Karpas-422 (cell line): ENCODE measurements around the gene FOXD1. TPM values are rescaled to one million over a fixed set of nuclear protein-coding genes. Genes with fewer than 3 reads are reported as not detected.
"Not testable (repeated sequence)": the region's sequence is repeated elsewhere in the genome, so short reads cannot be mapped to it uniquely, and the experiment has no call there.

ENCODE experiments used
- DNase-seq: peaks from one replicate; pipeline ENCODE4 v3.0.0-alpha.2; 2015
- H2AFZ ChIP-seq: fragments of 200-600 bp; sonication (generic); 2 replicates; pipeline ENCODE4 v1.6.1; 2014; ENCODE audit warnings: antibody characterized with exemption, low read length, mixed read lengths
- H3K27ac ChIP-seq: fragments of 200-600 bp; sonication (generic); 2 replicates; pipeline ENCODE4 v1.5.1; 2014; ENCODE audit warnings: mild to moderate bottlenecking, low read length, moderate library complexity
- H3K27me3 ChIP-seq: fragments of 200-600 bp; sonication (generic); 2 replicates; pipeline ENCODE4 v1.6.1; 2014; ENCODE audit warnings: low read length, mixed read lengths
- H3K36me3 ChIP-seq: fragments of 200-600 bp; sonication (generic); 2 replicates; pipeline ENCODE4 v1.6.1; 2014; ENCODE audit warnings: low read length, mixed read lengths; ENCODE audit not compliant: insufficient read depth
- H3K4me1 ChIP-seq: fragments of 200-600 bp; sonication (generic); 2 replicates; pipeline ENCODE4 v1.6.1; 2014; ENCODE audit warnings: mild to moderate bottlenecking, low read length, mixed read lengths
- H3K4me2 ChIP-seq: fragments of 200-600 bp; sonication (generic); 2 replicates; pipeline ENCODE4 v1.6.1; 2014; ENCODE audit warnings: low read length, low read depth, mild to moderate bottlenecking; ENCODE audit not compliant: poor library complexity, severe bottlenecking
- H3K4me3 ChIP-seq: fragments of 200-600 bp; sonication (generic); 2 replicates; pipeline ENCODE4 v1.5.1; 2014; ENCODE audit warnings: mild to moderate bottlenecking, antibody characterized with exemption, low read length, mixed read lengths
- H3K79me2 ChIP-seq: fragments of 200-600 bp; sonication (generic); 2 replicates; pipeline ENCODE4 v1.6.1; 2014; ENCODE audit warnings: mild to moderate bottlenecking, low read length, mixed read lengths
- H3K9ac ChIP-seq: fragments of 200-600 bp; sonication (generic); 2 replicates; pipeline ENCODE4 v1.6.0; 2014; ENCODE audit warnings: low read length
- H3K9me2 ChIP-seq: fragments of 200-600 bp; sonication (generic), shearing (Covaris generic); replicated peaks from 2 replicates; pipeline ENCODE4 v1.6.0; 2014; ENCODE audit warnings: mild to moderate bottlenecking, low read length, moderate library complexity; ENCODE audit not compliant: insufficient read depth
- H3K9me3 ChIP-seq: fragments of 300-700, 200-600 bp; sonication (generic); 2 replicates; pipeline ENCODE4 v1.6.1; 2014; ENCODE audit warnings: low read length, mixed read lengths
- H4K20me1 ChIP-seq: fragments of 200-600 bp; sonication (generic); 2 replicates; pipeline ENCODE4 v1.6.1; 2014; ENCODE audit warnings: mild to moderate bottlenecking, antibody characterized with exemption, low read length, low read depth; ENCODE audit not compliant: insufficient read depth
- total RNA-seq: library from RNA; depleted of rRNA; stranded (reverse); fragments of >200 nt; shearing (Covaris generic); gene quantifications from 2 replicates; pipeline ENCODE4 v1.2.3, GENCODE V29; 2014; ENCODE audit warnings: low replicate concordance

Gene FOXD1
- total RNA-seq, 1 experiment from 2014 or later, result 0.97 TPM

DNA sequence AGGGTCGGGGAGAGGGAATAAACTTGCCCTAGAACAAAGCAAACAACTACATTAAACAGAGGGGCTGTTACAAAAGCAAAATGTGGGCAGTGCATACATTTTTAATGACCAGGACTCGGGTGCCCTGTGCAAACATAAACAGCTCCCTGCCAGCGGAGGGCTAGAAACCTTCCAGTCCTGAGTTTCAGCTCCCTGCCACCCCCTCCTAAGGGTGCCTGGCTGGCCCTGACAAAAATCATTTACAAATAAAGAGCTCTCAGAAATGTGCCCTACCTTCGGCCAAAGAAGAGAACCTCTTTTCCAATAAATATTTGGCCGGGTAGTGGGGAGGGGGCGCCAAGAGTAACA is 29.5 kb downstream of the FOXD1 start:
- DNase-seq, result no peak

DNA sequence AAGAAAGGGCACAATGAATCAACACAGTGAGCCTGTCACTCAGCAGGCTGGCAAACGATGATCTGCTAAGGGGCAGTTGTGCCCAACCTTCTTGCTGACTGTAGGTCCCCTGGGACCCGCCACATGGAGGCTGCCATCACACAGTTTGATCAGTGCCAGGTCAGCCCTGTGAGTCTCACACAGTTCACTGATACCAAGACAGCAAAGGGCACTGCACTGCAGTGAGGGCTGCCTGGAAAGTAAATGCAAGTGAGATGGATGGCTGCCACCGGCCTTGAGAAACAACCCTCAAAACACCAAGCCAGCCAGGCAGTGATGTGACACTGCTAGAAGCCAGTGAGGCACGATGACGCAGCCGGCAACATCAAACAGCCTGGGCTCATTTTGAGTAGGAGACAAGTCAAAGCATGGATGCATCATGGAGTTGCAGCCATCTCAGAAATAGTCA is 30.3 kb downstream of the FOXD1 start:
- no peaks in the 10 kb centered on the region for H3K9me2 ChIP-seq
- no peaks in the 10 kb centered on the region for H3K27me3 ChIP-seq

More for the DNA sequence above, 29.5 kb downstream of the FOXD1 start:
- Histone ChIP-seq H3K36me3 (no peaks in the 10 kb centered on the region), H2AFZ (no peak overlapping the region), H3K9me3 (no peaks in the 10 kb centered on the region), H3K4me2 (no peak overlapping the region), H3K27ac (no peak overlapping the region), H3K79me2 (no peaks in the 10 kb centered on the region), H3K4me1 (no peaks in the 10 kb centered on the region), H3K9me2 (no peaks in the 10 kb centered on the region), H3K4me3 (no peak overlapping the region), H4K20me1 (no peaks in the 10 kb centered on the region), H3K27me3 (no peaks in the 10 kb centered on the region), H3K9ac (no peak overlapping the region)

DNA sequence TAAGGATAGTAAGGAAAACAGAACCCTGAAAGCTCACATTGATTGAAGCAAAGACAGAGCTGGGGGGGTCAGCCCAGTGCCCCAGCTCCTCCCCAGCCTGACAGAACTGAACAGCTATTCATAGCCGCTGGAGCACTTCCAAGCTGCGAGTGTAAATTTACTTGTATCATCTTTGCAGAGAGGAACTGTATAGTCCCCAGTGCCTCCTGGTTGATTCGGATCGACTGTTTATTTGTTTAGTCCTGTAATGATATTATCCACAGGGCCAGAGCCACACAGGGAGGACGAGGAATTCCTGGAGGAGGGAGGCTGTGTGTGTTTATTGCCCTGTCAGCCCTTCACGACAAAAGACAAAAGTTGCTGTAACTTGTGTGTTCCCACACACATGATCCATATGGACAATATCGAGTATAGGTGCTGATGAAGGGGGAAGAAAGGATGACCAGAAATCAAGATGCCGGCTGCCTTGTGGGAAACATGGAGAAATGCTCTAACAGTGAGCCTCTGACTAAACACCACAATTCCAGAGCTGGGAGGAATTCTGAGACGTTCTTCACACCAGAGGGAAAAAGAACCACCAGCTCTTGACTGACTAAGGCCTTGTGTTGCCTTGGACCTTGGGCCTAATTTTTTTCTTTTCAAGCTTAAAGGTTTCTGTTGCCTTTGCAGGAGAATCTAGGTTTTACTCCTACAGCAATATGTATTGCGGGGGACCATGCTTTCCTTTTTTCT is 31.1 kb downstream of the FOXD1 start:
- Histone ChIP-seq H3K4me3 (no peak overlapping the region), H3K4me2 (no peak overlapping the region), H3K27ac (no peak overlapping the region), H3K27me3 (no peaks in the 10 kb centered on the region), H3K9me3 (no peaks in the 10 kb centered on the region), H3K4me1 (no peaks in the 10 kb centered on the region), H3K36me3 (no peaks in the 10 kb centered on the region), H3K9me2 (no peaks in the 10 kb centered on the region), H3K9ac (no peak overlapping the region), H3K79me2 (no peaks in the 10 kb centered on the region), H2AFZ (no peak overlapping the region), H4K20me1 (no peaks in the 10 kb centered on the region)
- DNase-seq, result no peak

More for the DNA sequence above, 30.3 kb downstream of the FOXD1 start:
- Histone ChIP-seq H3K4me1 (no peaks in the 10 kb centered on the region), H3K36me3 (no peaks in the 10 kb centered on the region), H3K4me3 (no peak overlapping the region), H3K79me2 (no peaks in the 10 kb centered on the region), H3K4me2 (no peak overlapping the region), H4K20me1 (no peaks in the 10 kb centered on the region), H3K9ac (no peak overlapping the region), H3K27ac (no peak overlapping the region), H3K9me3 (no peaks in the 10 kb centered on the region), H2AFZ (no peak overlapping the region)
- DNase-seq, result no peak

DNA sequence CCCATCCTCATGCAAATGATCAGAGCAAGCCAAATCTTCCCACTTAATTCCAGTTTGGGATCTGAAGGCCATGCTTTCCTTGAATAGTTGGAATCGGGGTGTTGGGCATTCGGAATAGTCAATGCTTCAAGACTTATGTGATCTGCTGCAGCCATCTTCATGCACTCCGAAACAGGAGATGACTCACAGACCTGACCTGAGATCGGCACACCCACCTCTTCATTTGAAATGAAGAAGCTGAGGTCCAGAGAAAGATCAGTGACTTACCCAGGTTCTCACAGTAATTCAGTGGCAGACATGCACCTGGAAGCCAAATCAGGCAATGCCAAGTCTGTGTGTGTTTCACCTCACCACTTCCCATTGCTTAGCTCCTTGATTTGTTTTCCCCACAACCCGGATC is 33.0 kb downstream of the FOXD1 start:
- Histone ChIP-seq H3K27ac (no peak overlapping the region), H3K9ac (no peak overlapping the region), H3K27me3 (no peaks in the 10 kb centered on the region), H3K4me2 (no peak overlapping the region), H3K4me3 (no peak overlapping the region), H2AFZ (no peak overlapping the region), H3K9me2 (no peaks in the 10 kb centered on the region), H3K9me3 (no peaks in the 10 kb centered on the region), H3K79me2 (no peaks in the 10 kb centered on the region), H3K4me1 (no peaks in the 10 kb centered on the region), H3K36me3 (no peaks in the 10 kb centered on the region), H4K20me1 (no peaks in the 10 kb centered on the region)
- DNase-seq, result no peak

- Histone ChIP-seq H4K20me1 (no peaks in the 10 kb centered on the region), H2AFZ (no peak overlapping the region), H3K9me3 (no peaks in the 10 kb centered on the region), H3K27me3 (no peaks in the 10 kb centered on the region), H3K4me1 (no peaks in the 10 kb centered on the region), H3K4me3 (no peak overlapping the region), H3K9ac (no peak overlapping the region), H3K9me2 (no peaks in the 10 kb centered on the region), H3K27ac (no peak overlapping the region), H3K79me2 (no peaks in the 10 kb centered on the region), H3K4me2 (no peak overlapping the region), H3K36me3 (no peaks in the 10 kb centered on the region)
- DNase-seq, result no peak
Observed at GRCh38 chr5:73415171-73415570, 33.4 kb downstream of the FOXD1 start.

- Histone ChIP-seq H3K9me3 (no peaks in the 10 kb centered on the region), H3K27me3 (no peaks in the 10 kb centered on the region), H3K36me3 (no peaks in the 10 kb centered on the region), H3K79me2 (no peaks in the 10 kb centered on the region), H3K27ac (no peak overlapping the region), H3K9me2 (no peaks in the 10 kb centered on the region), H4K20me1 (no peaks in the 10 kb centered on the region), H3K4me2 (no peak overlapping the region), H3K4me3 (no peak overlapping the region), H2AFZ (no peak overlapping the region), H3K9ac (no peak overlapping the region), H3K4me1 (no peaks in the 10 kb centered on the region)
- DNase-seq, result no peak
Observed at GRCh38 chr5:73412597-73412988, 36.0 kb downstream of the FOXD1 start.

DNA sequence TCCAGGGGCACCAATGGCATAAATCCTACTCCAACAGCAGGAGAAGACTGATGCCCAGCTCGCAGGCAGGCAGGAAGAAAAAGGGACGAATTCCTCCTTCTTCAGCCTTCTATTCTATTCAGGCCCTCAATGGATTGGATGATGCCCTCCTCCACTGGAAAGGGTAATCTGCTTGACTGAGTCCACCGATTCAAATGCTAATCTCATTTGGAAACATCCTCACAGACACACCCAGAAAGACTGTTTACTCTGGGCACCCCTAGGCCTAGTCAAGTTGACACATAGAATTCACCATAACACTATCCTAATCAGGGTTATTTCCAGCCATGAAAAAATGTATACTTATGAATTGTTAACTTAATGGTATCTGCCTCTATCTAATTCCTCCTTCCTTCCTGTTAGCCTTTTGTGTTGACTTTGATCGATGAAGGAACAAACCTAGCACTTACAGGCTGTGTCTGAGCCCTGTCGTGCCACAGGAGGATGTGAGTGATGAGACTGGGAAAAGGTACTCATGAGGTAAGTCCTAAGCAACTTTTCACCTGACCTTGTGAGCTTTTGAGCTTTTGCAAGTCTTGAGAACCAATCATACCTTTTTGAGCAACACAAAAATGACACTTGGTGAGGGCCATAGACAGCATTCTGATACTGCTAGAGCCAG is 36.5 kb downstream of the FOXD1 start:
- no peaks in the 10 kb centered on the region for H3K9me2 ChIP-seq
- H4K20me1 ChIP-seq, result no peaks in the 10 kb centered on the region
- no peaks in the 10 kb centered on the region for H3K9me3 ChIP-seq
- no peak overlapping the region for H2AFZ ChIP-seq
- H3K27me3 ChIP-seq, result no peaks in the 10 kb centered on the region
- H3K79me2 ChIP-seq, result no peaks in the 10 kb centered on the region
- H3K4me1 ChIP-seq, result no peaks in the 10 kb centered on the region
- no peak for DNase-seq
- no peak overlapping the region for H3K27ac ChIP-seq
- no peak overlapping the region for H3K4me2 ChIP-seq
- H3K9ac ChIP-seq, result no peak overlapping the region
- no peak overlapping the region for H3K4me3 ChIP-seq
- H3K36me3 ChIP-seq, result no peaks in the 10 kb centered on the region

GRCh38 chr5:73409927-73410326 is 38.6 kb downstream of the FOXD1 start:
- H2AFZ ChIP-seq, H3K79me2 ChIP-seq, H3K9ac ChIP-seq, H3K27ac ChIP-seq, H3K9me3 ChIP-seq, H4K20me1 ChIP-seq, H3K4me3 ChIP-seq, DNase-seq, H3K4me2 ChIP-seq, H3K9me2 ChIP-seq, H3K36me3 ChIP-seq, H3K27me3 ChIP-seq, H3K4me1 ChIP-seq: not testable (repeated sequence)
